Nephron progenitor cell (in vitro differentiated cells): ENCODE measurements around the gene PALLD.

Experiments
- DNase-seq: peaks from one replicate; pipeline ENCODE4 v3.0.0; 2021
- H3K27ac Mint-ChIP-seq: 2 replicates; pipeline ENCODE4 v1.8.0; 2021; ENCODE audit warnings: mild to moderate bottlenecking, moderate library complexity, mixed read lengths
- H3K27me3 Mint-ChIP-seq: 2 replicates; pipeline ENCODE4 v1.8.0; 2021; ENCODE audit warnings: mild to moderate bottlenecking, low read depth, mixed read lengths; ENCODE audit not compliant: poor library complexity
- H3K36me3 Mint-ChIP-seq: 2 replicates; pipeline ENCODE4 v1.8.0; 2021; ENCODE audit warnings: low read depth, mixed read lengths
- H3K4me1 Mint-ChIP-seq: 2 replicates; pipeline ENCODE4 v1.8.0; 2021; ENCODE audit warnings: mixed read lengths
- H3K4me3 Mint-ChIP-seq: 2 replicates; pipeline ENCODE4 v1.8.0; 2021; ENCODE audit warnings: mild to moderate bottlenecking, moderate library complexity, mixed read lengths
- H3K9me3 Mint-ChIP-seq: 2 replicates; pipeline ENCODE4 v1.8.0; 2021; ENCODE audit warnings: mild to moderate bottlenecking, moderate library complexity, mixed read lengths
- CTCF ChIP-seq: fragments of 200-600 bp; sonication (generic); IDR thresholded peaks from 2 replicates; pipeline ENCODE4 v1.5.0; 2021; ENCODE audit warnings: antibody characterized with exemption

The PALLD gene

GRCh38 chr4:168540503-168541265, 43.8 kb downstream of the PALLD start:
- Mint-ChIP-seq H3K4me1 (peaks cover 29% of the 10 kb centered on the region), H3K9me3 (no peaks in the 10 kb centered on the region), H3K36me3 (no peaks in the 10 kb centered on the region), H3K27ac (peak overlapping the region; percentile 52), H3K4me3 (no peak overlapping the region), H3K27me3 (peaks cover 4% of the 10 kb centered on the region)
- no peak for DNase-seq
- no peak for TF ChIP-seq CTCF

- no peak for DNase-seq
- Mint-ChIP-seq H3K27ac (no peak overlapping the region), H3K9me3 (no peaks in the 10 kb centered on the region), H3K27me3 (peaks cover 4% of the 10 kb centered on the region), H3K4me1 (peaks cover 30% of the 10 kb centered on the region), H3K36me3 (no peaks in the 10 kb centered on the region), H3K4me3 (no peak overlapping the region)
- no peak for TF ChIP-seq CTCF
Observed at GRCh38 chr4:168541266-168541953, 44.6 kb downstream of the PALLD start.

GRCh38 chr4:168549143-168549542, 52.3 kb downstream of the PALLD start:
- peaks cover 18% of the 10 kb centered on the region for H3K4me1 Mint-ChIP-seq
- no peak overlapping the region for H3K4me3 Mint-ChIP-seq
- H3K27ac Mint-ChIP-seq, result no peak overlapping the region

GRCh38 chr4:168550064-168550766, 53.4 kb downstream of the PALLD start:
- H3K36me3 Mint-ChIP-seq, result no peaks in the 10 kb centered on the region
- no peak overlapping the region for H3K4me3 Mint-ChIP-seq
- H3K4me1 Mint-ChIP-seq, result peaks cover 18% of the 10 kb centered on the region
- H3K27me3 Mint-ChIP-seq, result peaks cover 6% of the 10 kb centered on the region
- no peak overlapping the region for H3K27ac Mint-ChIP-seq
- no peak for TF ChIP-seq CTCF
- DNase-seq, result no peak
- no peaks in the 10 kb centered on the region for H3K9me3 Mint-ChIP-seq

More at GRCh38 chr4:168549143-168549542, 52.3 kb downstream of the PALLD start:
- Mint-ChIP-seq H3K27me3 (peaks cover 6% of the 10 kb centered on the region), H3K36me3 (no peaks in the 10 kb centered on the region), H3K9me3 (no peaks in the 10 kb centered on the region)
- no peak for TF ChIP-seq CTCF
- DNase-seq, result no peak

GRCh38 chr4:168551211-168551610, 54.4 kb downstream of the PALLD start:
- Mint-ChIP-seq H3K36me3 (no peaks in the 10 kb centered on the region), H3K27ac (no peak overlapping the region), H3K4me1 (peaks cover 10% of the 10 kb centered on the region), H3K27me3 (peaks cover 2% of the 10 kb centered on the region), H3K4me3 (no peak overlapping the region), H3K9me3 (no peaks in the 10 kb centered on the region)
- no peak for TF ChIP-seq CTCF
- DNase-seq, result no peak
